HG03354 (cell line): ENCODE data around the gene VPS35L.
"Not testable (repeated sequence)": the region's sequence is repeated elsewhere in the genome, so short reads cannot be mapped to it uniquely, and the experiment has no call there.

ENCODE experiments used
- ATAC-seq: cut with Tn5 transposase; IDR thresholded peaks from one replicate; pipeline ENCODE4 v1.9.1; 2021; ENCODE audit warnings: mild to moderate bottlenecking; ENCODE audit not compliant: unreplicated experiment, poor library complexity, severe bottlenecking

The VPS35L gene

GRCh38 chr16:19527161-19527560 is 28.3 kb upstream of the VPS35L start:
- ATAC-seq: no peak

DNA sequence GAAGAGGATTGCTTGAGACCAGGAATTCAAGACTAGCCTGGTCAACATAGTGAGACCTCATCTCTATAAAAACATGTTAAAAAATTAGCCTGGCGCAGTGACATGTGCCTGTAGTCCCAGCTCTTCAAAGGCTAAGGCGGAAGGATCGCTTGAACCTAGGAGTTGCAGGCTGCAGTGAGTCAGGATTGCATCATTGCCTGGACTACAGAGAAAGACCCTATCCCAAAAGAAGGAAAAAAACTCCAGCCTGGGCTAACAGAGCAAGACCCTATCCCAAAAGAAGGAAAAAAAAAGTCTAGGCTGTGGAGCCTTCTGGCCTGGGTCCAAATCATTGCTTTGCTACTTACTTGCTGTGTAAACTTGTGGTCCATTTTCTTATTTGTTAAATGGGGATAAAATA is 26.8 kb upstream of the VPS35L start:
- ATAC-seq: no peak

DNA sequence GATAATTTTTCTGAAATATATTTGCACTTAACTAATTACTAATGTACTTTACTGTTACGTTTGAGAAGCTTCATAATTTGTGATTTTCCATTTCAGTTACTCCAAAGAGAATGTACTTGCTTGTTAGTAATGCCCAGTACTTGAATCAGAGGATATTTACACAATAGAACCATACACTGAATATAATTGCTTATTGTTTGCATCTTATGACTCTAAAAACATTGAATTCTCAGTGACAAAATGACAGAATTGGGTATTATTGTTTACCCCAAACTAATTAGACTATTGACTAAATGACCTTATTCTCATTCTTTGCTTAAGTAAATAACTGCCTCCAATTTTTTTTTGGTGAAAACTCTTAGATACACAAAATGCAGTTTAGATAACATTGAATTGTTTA is 22.9 kb upstream of the VPS35L start:
- ATAC-seq: no peak

DNA sequence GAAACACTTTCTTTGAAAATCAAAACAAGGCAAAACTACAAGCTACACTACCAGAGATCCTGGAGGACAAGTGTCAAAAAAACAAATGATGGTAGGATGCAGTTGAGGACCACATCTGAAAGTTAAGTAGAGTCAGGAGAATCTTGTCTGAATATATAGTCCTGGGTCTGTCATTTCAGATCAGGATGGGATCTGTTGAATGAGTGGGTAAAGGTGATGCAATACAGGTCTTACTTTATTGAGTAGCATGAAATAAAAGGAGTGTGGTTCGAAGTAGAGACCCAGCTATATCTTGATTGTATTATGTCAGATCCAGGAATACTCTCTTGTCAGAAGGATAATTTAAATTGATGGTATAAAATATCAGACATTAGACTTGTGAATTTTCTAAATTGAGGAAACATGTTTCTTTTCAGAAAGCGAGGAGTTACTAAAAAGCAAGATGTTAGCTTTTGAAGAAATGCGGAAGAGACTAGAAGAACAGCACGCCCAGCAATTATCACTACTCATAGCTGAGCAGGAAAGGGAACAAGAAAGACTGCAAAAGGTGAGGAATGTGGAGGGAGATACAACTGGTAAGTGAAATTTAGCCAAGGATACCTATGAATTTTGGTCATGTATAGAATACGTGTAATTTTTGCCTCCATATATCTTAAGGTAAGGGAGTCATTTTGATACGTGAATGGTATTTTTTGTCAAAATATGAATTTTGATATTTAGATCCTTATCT is 15.1 kb upstream of the VPS35L start:
- no peak for ATAC-seq

GRCh38 chr16:19542138-19542821 is 13.2 kb upstream of the VPS35L start:
- ATAC-seq: no peak

- not testable (repeated sequence) for ATAC-seq
Observed at GRCh38 chr16:19543278-19543996, 12.1 kb upstream of the VPS35L start.

GRCh38 chr16:19548144-19548543 is 7.4 kb upstream of the VPS35L start:
- ATAC-seq: no peak

DNA sequence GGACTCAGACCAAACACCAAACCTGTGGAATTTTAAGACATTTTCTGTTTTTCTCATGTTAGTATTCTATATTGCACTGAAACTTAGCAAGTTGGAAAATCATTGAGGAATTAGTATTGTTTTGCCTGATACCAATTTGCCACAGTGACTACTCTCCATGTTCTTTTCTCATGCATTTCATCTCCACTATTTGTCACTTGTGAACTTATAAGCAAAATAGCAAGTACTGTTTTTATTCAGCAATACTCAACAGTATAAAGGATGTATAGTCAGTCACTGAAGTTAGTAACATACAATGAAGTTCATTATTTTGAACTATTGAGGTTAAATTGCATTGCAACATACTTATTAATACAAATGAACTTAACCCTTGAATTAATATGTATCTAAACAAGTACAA is 5.8 kb upstream of the VPS35L start:
- no peak for ATAC-seq

GRCh38 chr16:19555938-19556771 is 652 bp downstream of the VPS35L start:
- ATAC-seq: no peak

DNA sequence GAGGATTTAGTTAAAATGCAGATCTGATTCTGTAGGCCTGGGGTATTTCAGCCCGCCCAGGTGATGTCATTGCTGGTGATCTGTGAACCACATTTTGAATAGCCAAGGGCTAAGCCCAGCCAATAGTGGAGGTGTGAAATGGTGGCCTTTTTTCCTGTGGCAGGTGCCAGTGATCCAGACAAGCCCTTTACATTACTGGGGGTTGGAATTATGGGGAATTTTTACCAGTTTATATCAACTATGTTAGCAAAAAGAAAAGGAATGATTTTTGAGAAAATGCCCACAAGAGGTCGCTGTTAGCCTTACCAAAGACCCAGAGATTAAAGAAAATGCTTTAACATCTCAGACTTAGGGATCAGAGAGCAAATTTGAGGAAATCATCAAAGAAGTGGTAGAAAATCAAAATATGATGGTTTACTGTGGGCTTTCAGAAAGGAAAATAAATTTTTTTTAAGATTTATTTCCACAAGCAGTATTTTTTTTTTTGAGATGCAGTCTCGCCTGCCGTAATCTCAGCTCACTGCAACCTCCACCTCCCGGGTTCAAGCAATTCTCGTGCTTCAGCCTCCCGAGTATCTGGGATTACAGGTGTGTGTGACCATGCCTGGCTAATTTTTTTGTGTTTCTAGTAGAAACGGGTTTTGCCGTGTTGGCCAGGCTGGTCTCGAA is 3.9 kb downstream of the VPS35L start:
- no peak for ATAC-seq

DNA sequence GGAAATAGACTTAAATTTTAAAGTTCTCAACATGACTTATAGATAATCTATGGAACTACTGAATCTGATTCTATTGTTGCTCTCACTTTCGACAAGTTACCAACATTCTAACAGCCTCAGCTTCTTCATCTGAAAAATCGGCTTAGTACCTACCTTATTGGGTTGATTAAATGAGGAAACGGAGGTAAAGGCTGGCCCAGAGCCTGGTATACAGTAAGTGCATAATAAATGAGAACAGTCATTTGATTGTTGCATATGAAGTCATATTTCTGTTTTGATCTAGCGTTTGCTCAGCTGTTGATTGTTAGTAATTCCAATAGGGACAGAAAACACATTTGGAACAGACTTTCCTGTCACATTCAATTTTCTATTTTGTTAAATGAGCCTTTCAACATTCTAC is 4.6 kb downstream of the VPS35L start:
- no peak for ATAC-seq

DNA sequence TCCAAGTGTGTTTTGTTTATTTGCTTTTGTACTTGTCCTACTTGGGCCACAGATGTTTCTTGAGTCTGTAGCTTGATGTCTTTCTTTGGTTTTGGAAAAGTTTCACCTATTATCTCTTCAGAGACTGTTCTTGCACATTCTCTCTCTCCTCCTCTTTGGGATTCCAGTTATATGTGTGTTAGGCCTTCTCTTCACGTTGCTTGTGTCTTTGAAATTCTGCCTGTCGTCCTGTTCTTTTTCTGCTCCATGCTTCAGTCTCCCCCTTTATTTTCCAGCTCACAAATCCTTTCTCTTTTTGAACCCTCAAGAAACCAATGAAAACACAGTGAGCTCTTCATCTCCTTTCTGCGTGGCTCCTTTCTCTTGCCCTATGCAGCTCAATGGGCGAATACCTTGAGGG is 7.9 kb downstream of the VPS35L start:
- ATAC-seq: no peak

DNA sequence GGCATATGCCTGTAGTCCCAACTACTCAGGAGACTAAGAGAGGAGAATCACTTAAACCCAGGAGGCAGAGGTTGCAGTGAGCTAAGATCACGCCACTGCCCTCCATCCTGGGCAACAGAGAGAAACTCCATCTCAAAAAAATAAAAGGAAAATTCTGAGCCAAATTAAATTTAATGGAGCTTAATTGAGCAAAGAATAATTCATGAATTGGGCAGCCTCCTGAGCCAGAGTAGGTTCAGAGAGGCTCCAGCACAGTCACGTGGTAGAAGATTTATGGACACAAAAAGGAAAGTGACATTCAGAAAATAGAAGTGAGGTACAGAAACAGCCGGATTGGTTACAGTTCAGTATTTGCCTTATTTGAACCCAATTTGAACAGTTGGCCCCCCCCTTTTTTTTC is 10.9 kb downstream of the VPS35L start:
- no peak for ATAC-seq

DNA sequence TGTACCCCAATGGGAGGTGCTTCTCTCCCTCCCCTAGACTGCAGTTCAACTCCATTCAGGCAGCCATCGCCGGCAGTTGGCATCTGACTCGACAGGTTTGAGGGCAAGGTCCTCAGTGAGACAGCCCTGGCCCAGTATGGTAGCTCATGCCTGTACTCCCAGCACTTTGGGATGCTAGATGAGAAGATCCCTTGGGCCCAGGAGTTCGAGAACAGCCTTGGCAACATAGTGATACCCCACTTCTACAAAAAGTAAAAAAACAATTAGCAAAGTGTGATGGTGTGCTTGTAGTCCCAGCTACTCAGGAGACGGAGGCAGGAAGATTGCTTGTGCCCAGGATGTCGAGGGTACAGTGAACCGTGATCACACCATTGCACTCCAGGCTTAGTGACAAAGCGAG is 12.1 kb downstream of the VPS35L start:
- ATAC-seq: no peak

GRCh38 chr16:19573997-19574396 is 18.5 kb downstream of the VPS35L start:
- no peak for ATAC-seq

- no peak for ATAC-seq
Observed at GRCh38 chr16:19574615-19575014, 19.1 kb downstream of the VPS35L start.

GRCh38 chr16:19578378-19578971 is 23.0 kb downstream of the VPS35L start:
- ATAC-seq: no peak

DNA sequence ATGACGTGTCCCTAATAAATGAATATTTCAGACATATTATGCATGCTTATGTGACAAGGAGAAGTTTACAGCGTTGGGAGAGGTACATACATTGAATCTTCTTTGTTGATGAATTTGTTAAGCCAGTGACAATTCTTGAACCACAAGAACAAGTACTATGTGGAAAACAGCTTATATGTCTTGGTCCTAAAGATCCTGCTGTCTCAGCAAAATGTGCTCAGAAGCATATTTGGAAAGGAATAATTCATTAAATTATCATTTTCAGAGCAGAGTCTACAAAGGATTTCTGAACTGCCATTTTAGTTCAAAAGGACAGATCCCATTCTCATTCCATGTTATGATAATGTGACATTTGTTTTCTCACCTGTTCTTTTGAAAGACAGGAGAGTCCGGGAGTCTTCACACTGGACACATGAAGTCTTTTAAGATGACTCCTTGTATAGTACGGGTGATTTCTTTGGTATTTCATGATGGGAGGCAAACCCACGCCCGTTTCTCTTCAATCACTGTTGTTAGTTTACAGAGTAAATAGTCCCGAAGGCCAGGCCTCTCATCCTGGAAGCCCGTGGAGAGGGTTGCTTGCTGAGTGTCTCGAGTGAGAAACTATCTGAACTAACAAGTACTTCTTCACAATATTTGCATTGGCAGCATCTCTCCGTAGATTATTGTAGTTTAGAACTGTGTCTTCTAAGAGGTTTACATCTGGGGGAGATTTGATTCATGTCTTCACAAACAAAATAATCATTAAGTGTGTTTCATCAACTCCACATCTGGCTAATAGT is 26.7 kb downstream of the VPS35L start:
- no peak for ATAC-seq
